KOPT-K1 (cell line): ENCODE measurements around the gene ACTN4.

Experiments
- H3K27ac ChIP-seq: fragments of 200-600 bp; sonication (generic); 2 replicates; pipeline ENCODE4 v1.5.1; 2016; ENCODE audit warnings: antibody characterized with exemption, mild to moderate bottlenecking, low read depth, low read length; ENCODE audit not compliant: poor library complexity, severe bottlenecking
- H3K36me3 ChIP-seq: fragments of 200-600 bp; sonication (generic); 2 replicates; pipeline ENCODE4 v1.5.1; 2017; ENCODE audit warnings: antibody characterized with exemption, mild to moderate bottlenecking, low read length, moderate library complexity; ENCODE audit not compliant: insufficient read depth
- H3K9me3 ChIP-seq: fragments of 200-600 bp; sonication (generic); 2 replicates; pipeline ENCODE4 v1.5.1; 2017; ENCODE audit warnings: antibody characterized with exemption, low read length, mild to moderate bottlenecking; ENCODE audit not compliant: insufficient read depth, poor library complexity, severe bottlenecking

Gene ACTN4

GRCh38 chr19:38723606-38723965, 76.1 kb downstream of the ACTN4 start:
- H3K9me3 ChIP-seq, result no peaks in the 10 kb centered on the region
- no peak overlapping the region for H3K27ac ChIP-seq
- peaks cover 60% of the 10 kb centered on the region for H3K36me3 ChIP-seq

GRCh38 chr19:38723990-38724854, 76.8 kb downstream of the ACTN4 start:
- Histone ChIP-seq H3K9me3 (no peaks in the 10 kb centered on the region), H3K27ac (no peak overlapping the region), H3K36me3 (peaks cover 60% of the 10 kb centered on the region)

DNA sequence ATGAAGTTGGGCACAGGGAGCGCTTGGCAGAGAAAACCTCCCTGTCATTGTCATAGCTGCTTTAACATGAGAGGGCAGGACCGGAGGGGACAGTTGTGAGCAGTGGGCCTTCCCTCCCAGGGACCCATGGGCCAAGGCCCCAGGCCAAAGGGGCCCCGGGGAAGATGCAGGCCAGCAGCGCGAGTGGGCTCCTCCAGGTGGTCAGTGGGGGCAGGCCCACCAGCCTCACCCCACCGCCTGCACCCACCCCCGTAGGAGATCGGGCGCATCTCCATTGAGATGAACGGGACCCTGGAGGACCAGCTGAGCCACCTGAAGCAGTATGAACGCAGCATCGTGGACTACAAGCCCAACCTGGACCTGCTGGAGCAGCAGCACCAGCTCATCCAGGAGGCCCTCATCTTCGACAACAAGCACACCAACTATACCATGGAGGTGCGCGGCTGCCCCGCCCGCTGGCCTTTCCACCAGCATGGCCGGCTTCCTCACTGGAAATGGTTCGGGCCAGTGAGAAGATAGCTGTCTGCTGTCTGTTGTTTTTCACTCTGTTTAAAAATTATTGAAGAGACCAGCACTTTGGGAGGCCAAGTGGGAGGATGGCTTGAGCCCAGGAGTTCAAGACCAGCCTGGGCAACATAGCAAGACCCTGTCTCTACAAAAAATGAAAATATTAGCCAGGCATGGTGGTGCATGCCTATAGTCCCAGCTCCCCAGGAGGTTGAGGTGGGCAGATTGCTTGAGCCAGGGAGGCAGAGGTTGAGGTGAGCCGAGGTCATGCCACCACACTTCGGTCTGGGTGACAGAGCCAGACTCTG, 78.2 kb downstream of the ACTN4 start:
- H3K27ac ChIP-seq, result no peak overlapping the region
- peaks cover 60% of the 10 kb centered on the region for H3K36me3 ChIP-seq
- H3K9me3 ChIP-seq, result no peaks in the 10 kb centered on the region

DNA sequence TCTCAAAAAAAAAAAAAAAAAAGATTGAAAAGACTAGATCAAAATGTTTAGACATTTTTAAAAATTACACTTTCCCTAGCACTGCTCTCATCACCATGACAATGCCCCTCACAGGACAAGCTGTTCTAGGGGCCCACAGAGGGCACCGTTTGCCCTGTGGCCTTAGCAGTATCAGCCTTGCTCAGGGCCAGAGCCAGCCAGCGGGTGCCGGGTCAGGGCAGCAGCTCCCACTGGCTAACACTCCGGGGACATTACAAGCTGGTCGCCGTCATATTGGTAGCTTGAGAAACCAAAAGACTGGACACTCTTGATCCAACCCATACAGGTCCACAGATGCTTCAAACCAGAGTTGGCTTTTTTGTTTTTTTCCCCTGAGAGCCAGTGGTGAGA, 78.8 kb downstream of the ACTN4 start:
- H3K27ac ChIP-seq, result no peak overlapping the region
- H3K9me3 ChIP-seq, result no peaks in the 10 kb centered on the region
- H3K36me3 ChIP-seq, result peaks cover 58% of the 10 kb centered on the region

- Histone ChIP-seq H3K9me3 (no peaks in the 10 kb centered on the region), H3K36me3 (peaks cover 53% of the 10 kb centered on the region), H3K27ac (no peak overlapping the region)
Observed at GRCh38 chr19:38726761-38727301, 79.4 kb downstream of the ACTN4 start.

DNA sequence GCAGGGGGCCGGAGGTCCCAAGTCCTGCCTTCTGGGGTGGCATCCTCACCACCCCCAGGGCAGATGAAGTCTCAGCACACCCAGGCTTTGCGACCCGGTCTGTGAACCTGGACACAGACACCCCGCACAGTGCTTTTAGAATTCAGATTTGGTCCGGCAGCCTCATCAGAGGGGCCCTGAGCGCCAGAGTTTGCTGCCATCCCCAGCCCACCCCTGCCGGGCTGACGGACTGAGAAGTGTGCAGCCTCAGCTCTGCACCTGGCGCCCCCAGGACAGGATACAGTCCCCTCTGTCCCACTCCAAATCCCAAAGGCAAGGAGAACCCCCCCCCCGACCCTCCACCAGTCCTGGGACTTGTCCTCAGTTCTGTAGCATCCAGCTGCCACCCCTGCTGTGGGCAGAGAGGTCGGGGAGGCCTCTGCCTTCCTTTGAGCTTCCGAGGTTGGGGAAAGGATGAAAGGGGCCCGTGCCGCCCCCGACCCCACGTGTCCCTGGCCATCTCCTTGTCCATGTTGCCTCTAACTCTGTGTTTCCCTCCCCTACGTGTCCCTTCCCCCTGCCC, 79.9 kb downstream of the ACTN4 start:
- Histone ChIP-seq H3K27ac (no peak overlapping the region), H3K9me3 (no peaks in the 10 kb centered on the region), H3K36me3 (peaks cover 48% of the 10 kb centered on the region)

DNA sequence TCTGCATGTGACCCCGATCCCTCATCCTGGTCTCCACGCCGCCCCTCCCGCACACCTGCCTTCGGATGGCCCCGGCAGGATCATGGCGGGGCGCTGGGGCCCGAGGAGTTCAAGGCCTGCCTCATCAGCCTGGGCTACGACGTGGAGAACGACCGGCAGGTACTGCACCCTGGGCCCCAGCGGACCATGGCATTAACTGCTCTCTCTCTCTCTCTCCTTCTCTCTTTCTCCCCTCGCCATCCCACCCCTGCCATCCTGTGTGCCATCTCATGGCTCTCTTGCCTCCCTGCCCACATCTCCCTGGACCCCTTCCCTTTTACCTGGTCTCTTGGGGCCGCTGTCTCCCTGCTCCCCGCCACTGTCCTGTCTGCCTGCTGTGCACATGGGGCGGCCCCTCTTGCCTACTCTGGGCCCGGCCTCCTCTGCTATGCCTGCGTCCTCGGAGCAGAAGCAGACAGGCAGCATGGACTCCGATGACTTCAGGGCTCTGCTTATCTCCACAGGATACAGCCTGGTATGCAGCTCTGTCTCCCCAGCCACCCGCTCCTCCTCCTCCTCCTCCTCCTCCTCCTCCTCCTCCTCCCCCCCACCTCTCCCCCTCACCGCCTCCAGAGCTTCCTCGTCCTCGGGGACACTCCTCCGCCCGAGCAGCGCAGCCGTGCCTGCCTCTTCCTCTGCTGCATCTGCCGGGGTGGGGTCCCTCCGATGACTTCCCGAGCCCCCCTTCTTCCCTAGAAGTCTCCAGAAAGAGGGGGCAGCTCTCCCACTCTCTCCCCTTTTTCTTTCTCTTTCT, 80.6 kb downstream of the ACTN4 start:
- no peaks in the 10 kb centered on the region for H3K9me3 ChIP-seq
- no peak overlapping the region for H3K27ac ChIP-seq
- peaks cover 41% of the 10 kb centered on the region for H3K36me3 ChIP-seq

- Histone ChIP-seq H3K27ac (no peak overlapping the region), H3K36me3 (peaks cover 33% of the 10 kb centered on the region; the same call in 1 of the 2 replicates), H3K9me3 (no peaks in the 10 kb centered on the region)
Observed at GRCh38 chr19:38728752-38729541, 81.5 kb downstream of the ACTN4 start.

GRCh38 chr19:38729653-38730469, 82.4 kb downstream of the ACTN4 start:
- H3K27ac ChIP-seq, result no peak overlapping the region
- peaks cover 24% of the 10 kb centered on the region; the same call in 1 of the 2 replicates for H3K36me3 ChIP-seq

DNA sequence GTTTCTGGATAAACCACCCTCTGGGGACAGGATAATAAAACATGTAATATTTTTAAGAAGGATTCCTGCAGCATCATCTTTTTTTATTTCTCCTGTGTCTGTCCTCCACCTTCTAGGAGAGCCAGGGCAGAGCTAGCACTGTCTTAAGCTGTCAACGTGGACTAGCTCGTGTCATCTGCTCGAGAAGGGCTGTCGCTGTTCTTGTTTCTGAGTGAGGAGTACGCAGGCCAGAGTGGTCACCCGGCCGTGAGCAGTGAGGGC, 83.0 kb downstream of the ACTN4 start:
- Histone ChIP-seq H3K27ac (no peak overlapping the region), H3K36me3 (peaks cover 18% of the 10 kb centered on the region; the same call in 1 of the 2 replicates), H3K9me3 (no peaks in the 10 kb centered on the region)

More at GRCh38 chr19:38729653-38730469, 82.4 kb downstream of the ACTN4 start:
- no peaks in the 10 kb centered on the region for H3K9me3 ChIP-seq

- Histone ChIP-seq H3K36me3 (peaks cover 13% of the 10 kb centered on the region; the same call in 1 of the 2 replicates), H3K27ac (no peak overlapping the region)
Observed at GRCh38 chr19:38730731-38731589, 83.5 kb downstream of the ACTN4 start.

DNA sequence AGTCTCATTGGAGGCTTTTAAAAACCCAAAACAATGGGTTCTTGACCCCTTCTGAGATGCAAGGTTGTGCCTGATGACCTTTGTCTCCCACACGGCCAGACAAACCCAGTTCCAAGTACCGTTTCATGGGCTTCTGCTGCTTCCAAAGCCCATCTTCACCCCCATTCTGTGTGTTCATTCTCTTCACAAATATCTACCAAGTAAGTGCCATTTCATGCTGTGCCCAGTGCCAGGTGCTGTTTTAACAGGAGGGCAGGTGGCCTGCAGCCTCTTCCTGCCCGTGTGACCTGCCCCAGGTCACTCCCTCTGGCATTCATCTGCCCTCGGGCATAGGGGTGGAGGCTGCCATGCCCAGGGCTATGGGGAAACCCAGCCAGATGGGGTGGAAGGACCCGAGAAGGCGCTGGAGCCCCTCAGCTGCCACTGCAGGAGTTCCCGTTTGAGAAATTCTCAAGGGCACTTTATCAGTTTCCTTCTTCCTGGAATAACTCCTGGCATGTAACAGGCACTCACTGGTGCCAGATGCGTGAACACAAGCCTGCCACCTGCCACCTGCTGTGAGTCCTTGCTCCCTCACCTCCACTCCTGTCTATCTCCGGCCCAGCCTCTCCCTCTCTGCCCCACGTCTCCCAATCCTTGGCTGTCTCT, 84.3 kb downstream of the ACTN4 start:
- Histone ChIP-seq H3K36me3 (peaks cover 5% of the 10 kb centered on the region; the same call in 1 of the 2 replicates), H3K9me3 (no peaks in the 10 kb centered on the region), H3K27ac (no peak overlapping the region)

More at GRCh38 chr19:38730731-38731589, 83.5 kb downstream of the ACTN4 start:
- H3K9me3 ChIP-seq, result no peaks in the 10 kb centered on the region
